ENCODE measurements around the gene PALM3.

DNA sequence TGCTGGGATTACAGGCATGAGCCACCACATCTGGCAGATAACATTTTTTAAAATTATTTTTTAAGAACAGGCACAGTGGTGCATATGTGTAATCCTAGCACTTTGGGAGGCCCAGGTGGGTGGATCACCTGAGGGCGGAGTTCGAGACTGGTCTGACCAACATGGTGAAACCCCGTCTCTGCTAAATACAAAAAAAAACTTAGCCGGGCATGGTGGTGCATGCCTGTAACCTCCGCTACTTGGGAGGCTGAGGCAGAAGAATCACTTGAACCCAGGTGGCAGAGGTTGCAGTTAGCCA lies 631 bp upstream of the PALM3 start:
- TF ChIP-seq, protein P1, sequence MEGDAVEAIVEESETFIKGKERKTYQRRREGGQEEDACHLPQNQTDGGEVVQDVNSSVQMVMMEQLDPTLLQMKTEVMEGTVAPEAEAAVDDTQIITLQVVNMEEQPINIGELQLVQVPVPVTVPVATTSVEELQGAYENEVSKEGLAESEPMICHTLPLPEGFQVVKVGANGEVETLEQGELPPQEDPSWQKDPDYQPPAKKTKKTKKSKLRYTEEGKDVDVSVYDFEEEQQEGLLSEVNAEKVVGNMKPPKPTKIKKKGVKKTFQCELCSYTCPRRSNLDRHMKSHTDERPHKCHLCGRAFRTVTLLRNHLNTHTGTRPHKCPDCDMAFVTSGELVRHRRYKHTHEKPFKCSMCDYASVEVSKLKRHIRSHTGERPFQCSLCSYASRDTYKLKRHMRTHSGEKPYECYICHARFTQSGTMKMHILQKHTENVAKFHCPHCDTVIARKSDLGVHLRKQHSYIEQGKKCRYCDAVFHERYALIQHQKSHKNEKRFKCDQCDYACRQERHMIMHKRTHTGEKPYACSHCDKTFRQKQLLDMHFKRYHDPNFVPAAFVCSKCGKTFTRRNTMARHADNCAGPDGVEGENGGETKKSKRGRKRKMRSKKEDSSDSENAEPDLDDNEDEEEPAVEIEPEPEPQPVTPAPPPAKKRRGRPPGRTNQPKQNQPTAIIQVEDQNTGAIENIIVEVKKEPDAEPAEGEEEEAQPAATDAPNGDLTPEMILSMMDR (IDR thresholded peaks at IDR 0.05): no peak
- TF ChIP-seq EZH2phosphoT487 (IDR thresholded peaks at IDR 0.05): no peak
- no peak for TF ChIP-seq EZH2 (IDR thresholded peaks at IDR 0.05)
